GM18873 (cell line): ENCODE measurements around the gene PRPF6.
"Not testable (repeated sequence)": the region's sequence is repeated elsewhere in the genome, so short reads cannot be mapped to it uniquely, and the experiment has no call there.

Experiments
- ATAC-seq: cut with Tn5 transposase; IDR thresholded peaks from one replicate; pipeline ENCODE4 v1.9.1; 2021; ENCODE audit warnings: mild to moderate bottlenecking, moderate library complexity, moderate number of reproducible peaks; ENCODE audit not compliant: unreplicated experiment, low FRiP score

PRPF6 gene

DNA sequence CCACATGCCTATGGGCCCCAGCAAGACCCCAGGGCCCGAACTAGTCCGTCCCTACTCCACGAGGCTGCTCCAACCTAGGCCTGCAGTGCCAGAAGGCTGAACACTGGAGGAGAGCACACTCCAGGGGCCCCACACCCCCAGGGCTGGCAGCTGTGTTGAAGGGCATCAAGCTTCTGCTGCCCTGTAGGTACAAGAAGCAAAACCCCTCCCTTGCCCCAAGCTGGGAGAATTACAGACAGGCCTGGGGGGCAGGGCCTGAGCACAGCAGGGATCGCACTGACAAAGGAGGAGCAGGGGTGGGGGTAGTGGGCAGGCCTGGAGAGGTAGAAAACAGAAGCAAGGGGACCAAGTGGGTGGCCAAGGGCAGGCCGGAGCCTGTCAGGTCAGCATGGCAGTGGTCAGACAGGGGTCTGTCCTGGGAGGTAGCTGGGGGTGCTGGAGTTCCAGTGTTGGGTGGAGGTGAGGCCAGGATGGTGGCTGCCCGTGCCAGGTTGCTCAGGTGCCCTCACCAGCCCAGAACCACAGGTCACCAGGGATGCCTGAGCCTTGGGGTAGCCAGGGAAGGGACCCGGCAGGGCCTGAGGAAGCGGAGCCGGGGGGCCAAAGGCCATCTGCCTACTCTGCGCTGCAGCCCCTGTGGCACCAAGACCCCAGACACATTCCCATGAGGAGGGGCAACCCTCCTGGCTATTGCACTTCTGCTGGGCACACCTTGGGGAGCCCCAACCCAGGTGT lies 21.8 kb upstream of the PRPF6 start:
- ATAC-seq, result no peak

DNA sequence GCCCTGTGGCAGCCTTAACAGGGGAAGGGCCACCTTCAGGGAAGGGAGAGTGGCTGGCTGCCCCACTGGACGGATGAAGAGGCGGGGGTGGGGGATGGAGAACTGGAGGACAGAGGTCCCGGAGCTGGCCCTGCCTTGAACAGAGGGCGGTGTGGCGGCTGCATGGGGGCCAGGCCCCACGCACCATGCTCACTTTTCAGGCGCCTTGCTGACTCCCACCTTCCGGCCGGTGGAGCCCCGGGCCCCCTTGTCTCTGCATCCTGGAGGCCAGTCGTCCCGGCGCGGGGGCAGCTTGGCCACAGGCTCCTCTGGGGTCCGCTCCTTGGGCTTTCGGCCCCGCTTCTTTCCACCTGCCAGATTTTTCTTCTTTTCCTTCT lies 21.2 kb upstream of the PRPF6 start:
- no peak for ATAC-seq

DNA sequence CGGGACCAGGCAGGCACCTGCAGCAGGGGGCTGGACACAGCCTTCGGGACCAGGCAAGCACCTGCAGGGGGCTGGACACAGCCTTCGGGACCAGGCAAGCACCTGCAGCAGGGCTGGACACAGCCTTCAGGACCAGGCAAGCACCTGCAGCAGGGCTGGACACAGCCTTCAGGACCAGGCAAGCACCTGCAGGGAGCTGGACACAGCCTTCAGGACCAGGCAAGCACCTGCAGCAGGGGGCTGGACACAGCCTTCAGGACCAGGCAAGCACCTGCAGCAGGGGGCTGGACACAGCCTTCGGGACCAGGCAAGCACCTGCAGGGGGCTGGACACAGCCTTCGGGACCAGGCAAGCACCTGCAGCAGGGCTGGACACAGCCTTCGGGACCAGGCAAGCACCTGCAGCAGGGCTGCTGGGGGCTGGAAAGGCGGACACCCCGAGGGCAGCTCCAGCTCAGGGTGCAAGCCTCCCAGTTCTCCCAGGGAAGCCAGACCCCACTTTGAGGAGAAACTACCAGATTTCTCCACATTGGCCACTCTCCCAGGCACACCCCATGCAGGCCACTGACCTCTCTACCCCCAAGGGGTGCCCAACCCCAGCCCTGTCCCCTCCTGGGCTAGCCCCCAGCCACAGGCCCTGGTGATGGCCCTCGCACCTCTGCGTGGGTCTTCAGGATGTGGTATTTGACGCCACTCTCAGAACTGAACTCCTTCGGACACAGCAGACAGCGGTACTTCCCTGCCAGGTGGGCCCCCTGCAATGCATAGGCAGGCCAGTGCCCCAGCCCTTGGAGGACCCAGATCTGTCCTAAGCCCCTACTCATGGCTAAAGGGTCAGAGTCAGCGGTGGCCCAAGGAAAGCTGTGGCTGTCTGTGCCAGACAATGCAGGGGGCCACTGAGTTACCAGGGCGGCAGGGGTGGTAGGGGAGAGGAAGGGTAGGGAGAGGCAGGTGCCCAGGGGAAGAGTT lies 20.0 kb upstream of the PRPF6 start:
- not testable (repeated sequence) for ATAC-seq

DNA sequence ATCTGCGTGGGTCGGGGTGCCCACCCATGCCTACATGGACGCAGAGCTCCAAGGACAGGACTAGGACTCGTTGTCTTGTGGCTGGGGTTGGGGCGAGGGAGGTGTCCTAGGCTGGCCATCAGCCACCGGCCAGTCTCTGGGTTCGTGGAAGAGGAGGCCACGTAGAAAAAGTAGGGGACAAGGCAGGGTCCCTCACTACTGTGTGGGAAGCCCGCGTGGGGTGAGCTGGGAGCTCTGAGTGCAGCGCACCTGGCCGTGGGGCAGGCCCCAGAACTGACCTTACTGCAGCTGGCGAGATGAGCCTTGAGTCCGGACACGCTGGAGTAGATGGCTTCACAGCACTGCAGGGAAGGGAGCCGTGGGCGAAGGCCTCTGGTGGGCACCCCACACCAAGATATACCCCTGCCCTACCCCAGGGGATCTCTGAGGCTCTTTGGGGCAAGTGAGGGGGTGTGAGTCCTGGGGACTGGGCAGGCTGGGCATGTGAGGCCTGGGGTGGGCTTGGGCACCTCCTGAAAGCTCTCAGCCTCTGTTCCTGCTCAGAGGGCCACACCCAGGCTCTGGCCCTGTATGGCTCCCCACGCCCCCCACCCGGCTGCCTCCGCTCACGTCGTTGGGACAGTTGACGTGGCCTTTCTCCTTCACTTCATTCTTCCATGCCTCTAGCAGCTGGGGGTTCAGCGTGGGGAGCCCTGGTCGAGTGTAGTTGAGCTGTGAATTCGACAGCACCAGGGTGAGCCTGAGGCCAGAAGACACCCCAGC lies 19.1 kb upstream of the PRPF6 start:
- ATAC-seq, result no peak

DNA sequence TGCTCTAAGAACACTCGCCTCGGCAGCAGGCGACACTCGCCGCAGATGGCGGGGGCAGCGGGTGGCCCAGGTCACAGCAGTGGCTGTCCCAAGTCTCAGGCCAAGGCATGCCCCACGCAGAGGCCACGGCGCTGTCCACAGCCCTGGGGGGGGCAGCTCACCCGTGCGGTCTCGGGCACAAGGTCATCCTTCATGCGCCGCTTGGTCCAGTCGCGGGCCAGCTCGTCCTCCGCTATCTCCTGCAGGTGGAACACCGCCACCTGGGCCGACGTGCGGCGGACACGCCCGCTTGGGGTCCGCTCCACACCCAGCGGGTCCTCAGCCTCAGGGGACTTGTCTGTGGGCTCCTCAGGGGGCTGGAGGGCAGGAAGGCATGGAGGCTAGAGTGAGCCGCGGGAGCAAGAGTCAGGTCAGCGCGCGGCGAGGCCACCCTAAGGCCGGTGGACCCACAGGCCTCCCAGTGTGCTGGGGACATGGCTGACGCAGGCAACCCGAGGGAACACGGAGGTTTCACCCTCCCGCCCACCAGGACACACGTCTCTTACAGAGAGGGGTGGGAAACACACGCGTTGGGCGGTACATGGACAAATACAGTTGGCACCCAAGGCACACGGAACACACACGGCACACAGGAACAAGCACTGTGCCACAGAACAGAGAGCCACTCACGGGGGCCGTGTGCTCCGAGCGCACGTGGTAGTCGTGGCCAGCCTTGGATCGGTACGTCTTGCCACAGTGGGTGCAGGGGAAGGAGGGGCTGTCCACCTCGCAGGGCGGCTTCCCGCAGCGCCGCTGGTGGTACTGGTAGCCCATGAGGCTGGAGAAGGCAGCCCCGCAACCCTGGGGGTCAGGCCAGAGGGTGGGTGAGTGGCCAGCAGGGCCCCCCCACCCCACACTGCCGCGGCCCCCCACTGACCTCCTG lies 18.2 kb upstream of the PRPF6 start:
- no peak for ATAC-seq

DNA sequence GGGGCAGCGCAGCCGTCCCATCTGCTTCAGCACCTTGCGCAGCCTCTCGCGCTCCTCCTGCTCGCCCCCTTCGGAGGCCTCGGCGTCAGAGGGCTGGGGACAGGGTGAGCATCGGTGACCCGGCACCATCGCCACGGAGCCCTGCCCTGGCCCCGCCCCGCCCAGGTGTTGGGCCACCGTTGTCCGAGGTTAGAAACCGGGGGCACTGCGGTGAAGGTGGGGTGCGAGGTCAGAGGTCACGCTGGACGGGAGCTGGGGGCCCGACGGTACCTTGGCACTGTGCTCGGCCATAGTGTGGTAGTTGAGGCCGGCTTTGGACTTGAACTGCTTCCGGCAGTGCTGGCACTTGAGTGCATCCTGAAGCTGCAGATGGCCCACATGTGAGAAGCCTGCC lies 17.6 kb upstream of the PRPF6 start:
- no peak for ATAC-seq

DNA sequence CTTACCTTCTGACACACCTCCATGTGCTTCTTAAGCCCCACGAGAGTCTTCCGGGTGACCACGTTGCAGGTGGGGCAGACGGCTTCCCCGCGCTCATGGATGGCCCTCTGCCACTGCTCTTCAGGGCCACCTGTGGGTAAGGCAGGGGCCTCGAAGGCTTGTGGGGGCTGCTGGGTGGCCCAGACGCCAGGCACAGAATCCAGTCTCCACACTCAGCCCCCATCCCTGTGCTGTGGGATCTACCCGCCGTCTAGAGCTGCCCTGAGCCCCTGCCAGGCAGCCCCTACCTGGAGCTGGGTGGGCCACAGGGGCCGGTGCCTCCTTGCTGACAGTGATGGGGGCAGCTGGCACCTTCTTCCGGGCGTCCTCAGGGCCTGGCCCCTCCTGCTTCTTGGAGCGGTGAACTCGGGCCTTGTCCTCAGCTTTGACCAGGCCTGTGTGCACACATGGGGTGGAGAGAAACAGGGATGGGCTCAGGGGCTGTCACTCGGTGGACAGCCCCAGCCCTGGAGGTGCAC lies 17.1 kb upstream of the PRPF6 start:
- ATAC-seq, result no peak

DNA sequence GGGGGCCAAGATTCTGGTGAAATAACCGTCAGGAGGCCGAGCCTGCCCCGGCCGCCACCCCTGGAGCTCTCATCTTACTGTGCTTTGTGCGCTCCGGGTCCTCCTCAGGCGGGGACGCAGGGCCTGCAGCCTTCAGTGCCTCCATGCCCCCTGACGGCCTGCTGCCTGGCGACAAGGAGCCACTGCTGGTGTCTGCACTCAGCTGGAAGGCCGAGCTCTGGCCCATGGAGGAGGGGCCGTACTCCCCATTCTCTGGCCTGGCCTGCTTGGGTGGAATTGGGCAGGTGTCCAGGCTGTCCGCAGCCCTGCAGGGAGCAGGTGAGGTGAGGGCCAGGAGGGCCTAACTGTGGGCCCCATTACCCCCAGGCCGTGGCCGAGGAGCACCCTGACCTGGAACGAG lies 16.5 kb upstream of the PRPF6 start:
- no peak for ATAC-seq

DNA sequence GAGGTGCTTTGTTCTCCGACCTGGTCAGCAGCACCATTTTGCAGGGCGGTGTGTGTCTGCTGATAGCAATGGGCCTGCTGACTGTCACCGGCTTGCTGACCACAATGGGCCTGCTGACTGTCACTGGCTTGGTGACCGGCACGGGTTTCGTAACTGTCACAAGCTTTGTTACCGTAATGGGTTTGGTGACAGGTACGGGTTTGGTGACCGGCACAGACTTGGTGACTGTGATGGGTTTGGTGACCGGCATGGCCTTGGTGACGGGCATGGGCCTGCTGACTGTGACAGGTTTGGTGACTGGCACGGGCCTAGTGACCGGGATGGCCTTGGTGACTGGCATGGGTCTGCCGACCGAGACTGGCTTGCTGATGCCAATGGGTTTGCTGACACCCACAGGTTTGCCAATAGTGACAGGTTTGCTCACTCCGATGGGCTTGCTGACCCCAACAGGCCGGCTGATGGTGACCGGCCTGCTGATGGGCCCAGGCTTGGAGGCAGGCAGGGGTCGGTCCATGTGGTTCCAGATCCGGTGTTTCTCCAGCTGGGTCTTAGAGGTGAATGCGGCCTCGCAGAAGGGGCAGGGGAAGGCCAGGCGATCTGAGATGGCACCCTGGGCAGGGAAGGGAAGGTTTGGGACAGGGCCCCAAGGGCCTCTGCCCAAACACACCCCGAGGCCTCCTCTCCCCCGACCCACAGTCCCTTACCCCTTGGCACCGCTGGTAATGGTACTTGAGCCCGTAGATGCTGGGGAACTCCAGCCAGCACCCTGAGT lies 14.6 kb upstream of the PRPF6 start:
- ATAC-seq, result no peak

DNA sequence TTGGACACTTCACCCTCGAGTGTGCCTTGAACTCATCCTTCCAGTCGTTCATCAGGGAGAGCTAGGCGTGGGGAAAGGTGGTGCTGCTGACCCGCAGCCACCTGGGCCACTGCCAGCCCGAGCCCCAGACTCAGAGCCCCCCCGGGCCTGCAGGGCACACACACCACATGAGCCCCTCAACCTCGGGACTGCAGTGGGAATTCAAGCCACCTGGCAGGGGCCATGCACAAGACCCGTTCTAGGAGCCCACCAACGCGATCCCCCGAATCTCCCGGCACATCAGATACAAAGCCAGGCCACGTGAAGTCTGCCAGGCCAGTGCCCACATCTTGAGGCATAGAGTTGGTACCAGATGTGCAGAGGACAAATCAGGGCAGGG lies 14.0 kb upstream of the PRPF6 start:
- ATAC-seq, result no peak

DNA sequence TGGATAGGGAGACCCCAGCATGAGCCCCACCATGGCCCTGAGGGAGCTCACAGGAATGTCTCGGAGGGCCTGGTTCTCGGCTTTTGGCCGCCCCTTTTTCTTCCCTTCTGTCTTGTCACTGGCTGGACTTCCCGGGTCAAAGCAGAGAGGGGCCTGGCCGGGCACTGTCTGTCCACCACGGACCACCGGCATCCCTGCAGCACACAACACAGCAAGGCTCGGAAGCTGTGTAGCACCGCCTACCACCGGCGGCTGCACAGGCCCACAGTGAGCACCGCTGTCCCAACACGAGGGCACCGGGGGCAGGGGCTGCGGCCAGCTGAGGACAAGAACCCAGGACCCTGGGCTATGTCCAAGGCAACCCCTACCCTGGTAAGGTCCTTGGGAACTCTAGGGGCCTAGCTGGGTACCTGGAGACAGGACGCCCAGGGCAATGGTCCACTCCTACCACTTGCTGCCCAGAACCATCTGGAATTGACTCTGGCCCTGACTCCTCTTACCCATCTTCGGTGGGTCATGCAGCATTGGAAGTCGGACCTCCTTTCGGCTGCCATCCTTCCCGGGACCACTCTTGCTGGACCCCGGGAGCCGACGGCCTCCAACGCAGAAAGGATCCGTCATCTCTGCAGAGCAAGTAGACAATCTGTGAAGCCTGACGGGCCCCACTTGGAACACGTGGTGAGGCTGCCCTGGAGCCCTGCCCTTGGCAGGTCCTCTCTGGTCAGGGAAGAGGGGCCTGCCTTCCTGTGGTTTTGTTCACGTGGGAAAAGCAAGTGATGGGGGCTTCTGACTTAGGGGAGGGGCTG lies 13.4 kb upstream of the PRPF6 start:
- no peak for ATAC-seq

DNA sequence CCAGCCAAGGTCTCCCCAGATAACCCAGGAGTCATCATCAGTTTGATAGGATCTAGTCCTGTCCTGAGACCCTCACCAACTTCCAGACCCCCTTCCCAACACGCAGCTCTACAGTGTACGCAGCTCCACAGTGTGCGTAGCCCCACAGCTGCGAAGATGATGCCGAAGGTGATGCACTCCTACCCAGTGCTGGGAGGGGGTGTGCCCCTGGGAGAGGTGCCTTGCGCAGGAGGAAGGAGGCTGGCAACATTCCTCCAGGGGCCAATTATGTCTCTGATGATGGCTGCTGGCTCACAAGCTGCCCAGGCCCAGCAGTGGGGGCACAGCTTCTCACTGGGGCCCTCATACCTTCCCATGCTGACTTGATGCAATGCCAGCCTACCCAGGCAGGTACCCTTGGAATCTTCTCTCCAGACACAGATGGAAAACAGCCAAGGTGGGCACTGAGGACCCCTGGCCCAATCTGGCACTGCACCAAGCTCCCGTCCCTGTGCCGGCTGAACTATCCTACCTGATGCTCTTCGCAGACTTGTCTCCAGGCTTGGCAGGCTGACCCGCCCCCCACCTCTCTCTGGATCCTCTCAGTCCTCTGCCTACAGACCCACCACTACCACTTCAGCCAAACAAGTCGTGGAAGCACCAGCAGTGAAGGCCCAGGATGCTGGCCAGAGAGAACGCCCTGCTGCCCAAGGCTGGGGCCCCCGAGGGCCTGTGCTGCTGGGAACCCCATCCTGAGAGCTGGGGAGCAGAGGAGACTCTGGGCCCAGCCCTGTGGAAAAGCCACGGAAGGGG lies 12.6 kb upstream of the PRPF6 start:
- ATAC-seq, result no peak

DNA sequence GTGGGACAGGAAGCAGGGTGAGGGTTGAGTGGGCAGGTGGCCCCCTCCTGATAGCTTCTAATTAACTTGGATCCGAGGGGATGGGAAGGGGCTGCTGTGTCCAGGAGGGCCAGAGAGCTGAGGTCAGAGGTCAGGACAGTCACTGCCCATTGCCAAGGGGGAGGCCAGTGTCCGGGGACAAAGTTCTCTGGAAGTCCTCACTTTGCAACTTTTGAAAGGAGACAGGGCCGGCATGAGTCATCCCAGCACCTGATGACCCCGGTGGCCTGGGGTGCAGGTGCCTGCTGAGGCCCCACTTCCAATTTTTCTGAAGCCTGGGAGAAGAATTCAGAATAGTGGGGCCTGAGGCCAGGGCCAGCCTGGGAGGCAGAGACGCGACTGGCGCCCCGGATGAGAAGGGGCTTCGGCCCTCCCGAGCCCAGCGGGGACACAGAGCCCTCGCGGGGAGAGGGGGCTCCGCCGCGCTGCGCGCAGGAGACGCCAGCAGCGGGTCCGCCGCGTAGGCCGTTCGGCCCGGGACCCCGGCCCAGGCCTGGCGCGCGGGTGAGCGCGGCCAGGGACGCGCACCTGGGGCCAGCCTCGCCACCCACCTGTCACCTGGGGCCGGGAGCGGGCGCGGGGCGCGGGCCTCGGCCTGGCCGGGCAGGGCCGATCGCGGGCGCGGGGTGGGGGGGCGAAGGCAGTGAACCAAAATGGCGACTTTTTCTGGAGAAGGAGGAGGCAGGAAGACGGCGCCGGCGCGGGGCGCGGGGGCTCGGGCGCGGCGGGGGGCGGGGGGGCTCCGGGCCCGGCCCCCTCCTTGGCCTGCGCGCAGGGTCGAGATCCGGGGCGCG lies 11.8 kb upstream of the PRPF6 start:
- ATAC-seq, result no peak

DNA sequence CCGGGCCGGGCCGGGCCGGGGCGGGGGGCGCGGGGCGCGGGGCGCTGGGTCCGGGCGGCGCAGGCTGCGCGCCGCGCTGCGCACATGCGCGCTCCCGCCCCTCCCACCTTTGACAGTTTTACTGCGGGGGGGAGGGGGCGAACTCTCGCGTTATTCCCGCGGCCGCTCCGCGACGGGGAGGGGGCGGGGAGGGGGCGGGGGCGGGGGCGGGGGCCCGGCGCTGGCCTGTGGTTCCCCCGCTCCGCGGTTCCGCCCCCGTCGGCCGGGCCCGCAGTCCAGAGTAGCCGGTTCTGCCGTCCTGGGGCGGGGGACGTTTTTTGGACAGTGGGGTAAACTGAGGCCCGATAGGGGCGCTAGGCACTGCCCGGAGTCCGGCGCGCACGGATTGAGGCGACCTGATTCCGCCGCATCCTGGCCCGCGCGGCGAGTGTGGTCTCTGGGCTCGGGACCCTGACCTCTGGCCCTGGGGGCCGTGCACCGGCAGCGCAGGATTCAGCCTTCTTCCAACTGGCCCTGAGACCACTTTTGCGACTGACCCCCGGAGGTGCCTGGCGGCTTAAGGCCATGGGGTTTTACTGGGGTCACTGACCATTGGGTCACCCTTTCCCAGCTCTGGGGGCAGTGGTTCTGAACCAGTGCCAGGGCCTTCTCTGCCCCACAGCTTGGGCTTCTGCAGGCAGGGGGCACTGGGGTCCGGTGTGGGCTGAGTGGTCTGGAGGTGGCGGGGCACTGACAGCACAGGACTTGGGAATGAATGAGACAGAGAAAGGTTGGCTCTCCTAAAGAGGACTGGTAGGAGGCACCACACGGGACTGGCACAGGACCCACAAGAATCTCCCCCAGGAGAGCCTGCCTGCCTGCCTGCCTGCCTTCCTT lies 10.9 kb upstream of the PRPF6 start, which contains the start of gene ZNF512B:
Gene ZNF512B (minus strand): TSS at position 93 of the 876 bp plus-strand sequence. CDS start 1,980 bp downstream, outside the sequence.
- ATAC-seq, result no peak

DNA sequence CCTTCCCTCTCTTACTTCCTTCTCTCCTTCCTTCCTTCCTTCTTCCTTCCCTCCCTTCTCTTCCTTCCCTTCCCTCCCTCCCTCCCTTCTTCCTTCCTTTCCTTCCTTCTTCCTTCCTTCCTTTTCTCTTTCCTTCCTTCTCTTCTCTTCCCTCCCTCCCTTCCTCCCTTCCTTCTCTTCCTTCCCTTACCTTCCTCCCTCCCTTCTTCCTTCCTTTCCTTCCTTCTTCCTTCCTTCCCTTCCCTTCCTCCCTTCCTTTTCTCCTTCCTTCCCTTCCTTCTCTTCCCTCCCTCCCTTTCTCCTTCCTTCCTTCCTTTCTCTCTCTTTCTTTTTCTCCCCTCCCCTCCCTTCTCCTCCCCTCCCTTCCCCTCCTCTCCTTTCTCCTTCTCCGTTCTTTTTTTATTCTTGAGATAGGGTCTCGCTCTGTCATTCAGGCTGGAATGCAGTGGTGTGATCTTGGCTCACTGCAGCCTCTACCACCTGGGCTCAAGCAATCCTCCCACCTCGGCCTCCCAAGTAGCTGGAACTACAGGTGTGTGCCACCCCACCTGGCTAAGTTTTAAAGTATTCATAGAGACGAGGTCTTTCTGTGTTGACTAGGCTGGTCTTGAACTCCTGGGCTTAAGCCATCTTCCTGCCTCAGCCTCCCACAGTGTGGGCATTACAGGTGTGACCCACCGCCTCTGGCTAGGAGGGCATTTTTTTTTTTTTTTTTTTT lies 10.1 kb upstream of the PRPF6 start:
- ATAC-seq, result no peak
